Adrenal gland (tissue), 12 donors: ENCODE data around the gene MFSD12. TPM values are rescaled to one million over a fixed set of nuclear protein-coding genes. Genes with fewer than 3 reads are reported as not detected.

Experiments
- DNase-seq, 7 donors: peaks; one replicate each; pipeline ENCODE4 v3.0.0-alpha.2; 2019 to 2020
- H3K27ac ChIP-seq, 5 donors: fragments of 200-600 bp; sonication (generic) in 4 of 5; 1 replicate in 3 of 5; 2 replicates in 2 of 5; pipeline versions ENCODE4 v1.5.1 to v1.8.0; 2016 to 2020; ENCODE audit warnings: mild to moderate bottlenecking in 1 of 5
- H3K27me3 ChIP-seq: fragments of 200-600 bp; 2 replicates; pipeline ENCODE4 v1.8.0; 2021
- H3K36me3 ChIP-seq, 2 donors: fragments of 200-600 bp; replicated peaks in 1 of 2; 1 replicate in 1 of 2; 2 replicates in 1 of 2; pipeline versions ENCODE4 v1.5.1 to v1.8.0; 2018 to 2022
- H3K4me1 ChIP-seq, 2 donors: fragments of 200-600 bp; replicated peaks in 1 of 2; 1 replicate in 1 of 2; 2 replicates in 1 of 2; pipeline versions ENCODE4 v1.5.1 to v1.8.0; 2018 to 2021
- H3K4me3 ChIP-seq, 4 donors: fragments of 200-600 bp; sonication (generic) in 3 of 4; one replicate each; pipeline ENCODE4 v1.5.1; 2016 to 2018
- H3K9me3 ChIP-seq, 3 donors: fragments of 200-600 bp; sonication (generic) in 1 of 3; replicated peaks in 1 of 3; 1 replicate in 2 of 3; 2 replicates in 1 of 3; pipeline versions ENCODE4 v1.5.1 to v1.8.0; 2016 to 2021
- CTCF ChIP-seq, 6 experiments: fragments of 450-650 bp in 4 of 6; fragments of 200-600 bp in 2 of 6; sonication (generic) in 1 of 6; IDR thresholded peaks; 1 replicate in 5 of 6; 2 replicates in 1 of 6; pipeline versions ENCODE4 v1.5.1 to v1.8.0; 2016 to 2021; ENCODE audit warnings: antibody characterized with exemption in 6 of 6, mild to moderate bottlenecking in 2 of 6, moderate library complexity in 1 of 6
- POLR2A ChIP-seq, 2 donors: fragments of 450-650 bp; IDR thresholded peaks; one replicate each; pipeline ENCODE4 v1.6.1; 2017; ENCODE audit warnings: antibody characterized with exemption in 2 of 2, mild to moderate bottlenecking in 2 of 2, moderate library complexity in 1 of 2
- WGBS, 4 donors: extraction: QIAGEN DNeasy Blood & Tissue Kit in 2 of 4; methylation state at CpG; one replicate each; pipeline versions ENCODE4 v1.1.5 to v1.1.7; 2013 to 2017; 5-methylcytosine and 5-hydroxymethylcytosine counted together
- intact Hi-C, 2 donors: fragments of 100-400 bp; cut with DNase I; formaldehyde crosslinking; loops; one replicate each; pipeline versions ENCODE4 v1.14.1 to v1.15.0; 2022 to 2023
- polyA plus RNA-seq, 3 donors: library from polyadenylated mRNA; stranded (reverse); fragments of 200-250 nt in 2 of 3; fragments of 350-450 nt in 1 of 3; fragmentation: Illumina TruSeq in 1 of 3; extraction: RNeasy Lipid Tissue Mini Kit (QIAGEN cat#74804) in 1 of 3; gene quantifications; one replicate each; pipeline ENCODE4 v1.2.3, GENCODE V29; 2013 to 2014
- total RNA-seq, 9 donors: library from RNA; depleted of rRNA in 4 of 9; stranded (reverse); fragments of >200 nt in 4 of 9; fragments of 120-200 nt in 1 of 9; fragmentation: NEBNext Ultra II Directional in 1 of 9; extraction: Animal tissue kit (Norgen Biotek cat#: 25700) in 1 of 9; gene quantifications; one replicate each; pipeline versions ENCODE4 v1.1.0 to v1.2.4, GENCODE V29; 2013 to 2023
- donor health status: healthy with polysubstance abuse.
- donor health status: Bipolar disorder and iron deficiency.
- donor health status: DM: yes; HTN: yes; CAD: no.
- donor health status: DM: no; HTN: no; CAD: no.
- donor health status: DM: no; HTN: no; CAD: no.
- donor health status: DM: yes; HTN: yes; CAD: no.

MFSD12 gene
- total and polyA plus RNA-seq, 12 donors, result 18.5 to 123 (median 61.1) TPM

- peak in 1 of 7 donors; percentile 20 for DNase-seq
- TF ChIP-seq POLR2A (IDR thresholded peaks at IDR 0.05) (no peak), CTCF (IDR thresholded peaks at IDR 0.05) (no peak)
- intact Hi-C loops, result no loop called here
- H3K27ac ChIP-seq, result no peak overlapping the region
- H3K36me3 ChIP-seq, result peaks cover 0 to 3% of the 10 kb centered on the region in 2 donors
- H3K4me3 ChIP-seq, result no peak overlapping the region
- 29 to 59% (median 36%) methylated on average over 8 to 11 of the region's 11 CpGs for WGBS, 4 donors
- H3K9me3 ChIP-seq, result no peaks in the 10 kb centered on the region
- H3K4me1 ChIP-seq, result no peaks in the 10 kb centered on the region
- H3K27me3 ChIP-seq, result no peaks in the 10 kb centered on the region
These were observed 35.8 kb upstream of the MFSD12 start for GRCh38 chr19:3593156-3593555.

- Histone ChIP-seq H3K27ac (peak overlapping the region in 1 of 5 donors; percentile 27), H3K9me3 (no peaks in the 10 kb centered on the region), H3K27me3 (no peaks in the 10 kb centered on the region), H3K4me1 (no peaks in the 10 kb centered on the region), H3K36me3 (peaks cover 0 to 3% of the 10 kb centered on the region in 2 donors), H3K4me3 (no peak overlapping the region)
- TF ChIP-seq CTCF (IDR thresholded peaks at IDR 0.05) (no peak), POLR2A (IDR thresholded peaks at IDR 0.05) (no peak)
- DNase-seq, result peak in 4 of 7 donors; percentile 26 to 68 (median 56)
- WGBS, 4 donors, result 17 to 82% (median 74%) methylated on average over 2 to 9 of the region's 9 CpGs
- intact Hi-C loops, result no loop called here
These were observed 34.7 kb upstream of the MFSD12 start for GRCh38 chr19:3591876-3592613.

- Histone ChIP-seq H3K27ac (no peak overlapping the region), H3K36me3 (peaks cover 0 to 3% of the 10 kb centered on the region in 2 donors), H3K4me3 (no peak overlapping the region), H3K9me3 (no peaks in the 10 kb centered on the region), H3K27me3 (no peaks in the 10 kb centered on the region), H3K4me1 (no peaks in the 10 kb centered on the region)
- WGBS, 4 donors, result 79 to 94% (median 92%) methylated on average over 3 to 8 of the region's 8 CpGs
- no peak for DNase-seq
- intact Hi-C loops, result no loop called here
- TF ChIP-seq CTCF (IDR thresholded peaks at IDR 0.05), result no peak
- no peak for TF ChIP-seq POLR2A (IDR thresholded peaks at IDR 0.05)
These were observed 33.7 kb upstream of the MFSD12 start for GRCh38 chr19:3590991-3591659.

GRCh38 chr19:3589949-3590348 is 32.6 kb upstream of the MFSD12 start:
- Histone ChIP-seq H3K36me3 (no peaks in the 10 kb centered on the region), H3K27ac (no peak overlapping the region), H3K27me3 (peaks cover 9% of the 10 kb centered on the region), H3K9me3 (no peaks in the 10 kb centered on the region), H3K4me3 (no peak overlapping the region), H3K4me1 (peaks cover 0 to 3% of the 10 kb centered on the region in 2 donors)
- 93 to 100% (median 94%) methylated on average over 8 to 22 of the region's 22 CpGs for WGBS, 4 donors
- intact Hi-C loops, result no loop called here
- TF ChIP-seq CTCF (IDR thresholded peaks at IDR 0.05), result no peak
- TF ChIP-seq POLR2A (IDR thresholded peaks at IDR 0.05), result no peak
- DNase-seq, result peak in 1 of 7 donors; percentile 19
